HEK293 (cell line): Measurements from ENCODE around the gene CHM.

Source experiments
- CTCF ChIA-PET: fragments of 350-600 bp; formaldehyde crosslinking; extraction: SDS; loops from one replicate; lab custom pipeline; 2021; ENCODE audit warnings: antibody characterized with exemption; lab: Yijun Ruan, JAX
- POLR2A ChIA-PET: fragments of 300-600 bp; formaldehyde crosslinking; extraction: SDS; loops from one replicate; lab custom pipeline; 2020; ENCODE audit warnings: antibody characterized with exemption, inconsistent platforms; lab: Yijun Ruan, JAX
- H3K27ac ChIP-seq: fragments of 200-500 bp; sonication (Bioruptor generic); 2 replicates; pipeline ENCODE4 v1.5.1; 2014; ENCODE audit warnings: low read depth, low read length, control low read depth, inconsistent platforms; ENCODE audit errors: extremely low read depth
- H3K36me3 ChIP-seq, 2 experiments: fragments of 200-500 bp in 1 of 2; sonication (Bioruptor generic) in 1 of 2; 1 replicate in 1 of 2; 2 replicates in 1 of 2; pipeline ENCODE4 v1.5.1; 2014 to 2017; ENCODE audit warnings: inconsistent platforms in 2 of 2, low read length in 2 of 2; ENCODE audit not compliant: control insufficient read depth in 2 of 2, insufficient read depth in 1 of 2
- H3K4me1 ChIP-seq: fragments of 200-500 bp; sonication (Bioruptor generic); 2 replicates; pipeline ENCODE4 v1.5.1; 2014; ENCODE audit warnings: mild to moderate bottlenecking, low read length, inconsistent platforms; ENCODE audit not compliant: control insufficient read depth, insufficient read depth
- H3K4me3 ChIP-seq: 2 replicates; pipeline ENCODE4 v1.5.1; 2011; ENCODE audit warnings: low read depth, mild to moderate bottlenecking, control low read depth, low read length, moderate library complexity
- H3K9me3 ChIP-seq: fragments of 200-500 bp; sonication (Bioruptor generic); 2 replicates; pipeline ENCODE4 v1.5.1; 2014; ENCODE audit warnings: low read depth, low read length, inconsistent platforms; ENCODE audit not compliant: control insufficient read depth, insufficient read depth
- GLI4 ChIP-seq: fragments of 450-650 bp; formaldehyde crosslinking; IDR thresholded peaks from 2 replicates; pipeline ENCODE4 v1.5.1; 2016; ENCODE audit warnings: missing biosample characterization, missing genetic modification characterization
- HOXA7 ChIP-seq: sonication (generic); formaldehyde crosslinking; IDR thresholded peaks from 2 replicates; pipeline ENCODE4 v1.8.1; 2022; ENCODE audit warnings: missing genetic modification reagents, borderline replicate concordance
- HOXC10 ChIP-seq: sonication (generic); formaldehyde crosslinking; IDR thresholded peaks from 2 replicates; pipeline ENCODE4 v1.8.1; 2023; ENCODE audit warnings: mild to moderate bottlenecking, missing genetic modification reagents
- REPIN1 ChIP-seq: fragments of 450-650 bp; formaldehyde crosslinking; IDR thresholded peaks from 2 replicates; pipeline ENCODE4 v1.5.1; 2017; ENCODE audit warnings: missing biosample characterization, missing genetic modification characterization, low read depth
- SALL2 ChIP-seq: fragments of 450-650 bp; formaldehyde crosslinking; IDR thresholded peaks from 2 replicates; pipeline ENCODE4 v1.5.0; 2017; ENCODE audit warnings: missing biosample characterization, mild to moderate bottlenecking, missing genetic modification characterization, borderline replicate concordance
- SCRT1 ChIP-seq: fragments of 450-650 bp; formaldehyde crosslinking; IDR thresholded peaks from 2 replicates; pipeline ENCODE4 v1.5.1; 2016; ENCODE audit warnings: missing biosample characterization, missing genetic modification characterization, borderline replicate concordance
- ZBTB48 ChIP-seq: fragments of 450-650 bp; formaldehyde crosslinking; IDR thresholded peaks from 2 replicates; pipeline ENCODE4 v1.5.1; 2016; ENCODE audit warnings: missing biosample characterization, missing genetic modification characterization
- ZEB2 ChIP-seq: fragments of 450-650 bp; formaldehyde crosslinking; IDR thresholded peaks from 2 replicates; pipeline ENCODE4 v1.5.1; 2016; ENCODE audit warnings: missing biosample characterization, missing genetic modification characterization
- ZNF2 ChIP-seq: fragments of 450-650 bp; formaldehyde crosslinking; IDR thresholded peaks from 2 replicates; pipeline ENCODE4 v1.5.1; 2016; ENCODE audit warnings: missing biosample characterization, missing genetic modification characterization
- ZNF248 ChIP-seq: fragments of 450-650 bp; formaldehyde crosslinking; IDR thresholded peaks from 2 replicates; pipeline ENCODE4 v1.5.1; 2017; ENCODE audit warnings: missing biosample characterization, missing genetic modification characterization
- ZNF416 ChIP-seq: fragments of 450-650 bp; formaldehyde crosslinking; IDR thresholded peaks from 2 replicates; pipeline ENCODE4 v1.5.1; 2016; ENCODE audit warnings: missing biosample characterization, missing genetic modification characterization
- ZNF423 ChIP-seq: fragments of 450-650 bp; formaldehyde crosslinking; IDR thresholded peaks from 2 replicates; pipeline ENCODE4 v1.5.1; 2016; ENCODE audit warnings: missing biosample characterization, missing genetic modification characterization
- ZNF571 ChIP-seq: fragments of 450-650 bp; formaldehyde crosslinking; IDR thresholded peaks from 2 replicates; pipeline ENCODE4 v1.5.0; 2017; ENCODE audit warnings: missing biosample characterization, missing genetic modification characterization
- ZNF677 ChIP-seq: fragments of 450-650 bp; IDR thresholded peaks from 2 replicates; pipeline ENCODE4 v1.5.0; 2018; ENCODE audit warnings: missing biosample characterization, mild to moderate bottlenecking, missing genetic modification characterization, moderate library complexity
- ZSCAN23 ChIP-seq: fragments of 450-650 bp; formaldehyde crosslinking; IDR thresholded peaks from 2 replicates; pipeline ENCODE4 v1.5.1; 2016; ENCODE audit warnings: missing biosample characterization, missing genetic modification characterization
- TF ChIP-seq, protein P1 (sequence below): fragments of 450-650 bp; formaldehyde crosslinking; IDR thresholded peaks from 2 replicates; pipeline ENCODE4 v1.5.1; 2016; ENCODE audit warnings: missing biosample characterization, missing genetic modification characterization
- TF ChIP-seq, protein P2 (sequence below): fragments of 450-650 bp; formaldehyde crosslinking; IDR thresholded peaks from 2 replicates; pipeline ENCODE4 v1.5.1; 2016; ENCODE audit warnings: missing biosample characterization, missing genetic modification characterization
- TF ChIP-seq, protein P3 (sequence below): fragments of 450-650 bp; formaldehyde crosslinking; IDR thresholded peaks from 2 replicates; pipeline ENCODE4 v1.5.1; 2016; ENCODE audit warnings: missing biosample characterization, missing genetic modification characterization
- TF ChIP-seq, protein P4 (sequence below): fragments of 450-650 bp; formaldehyde crosslinking; IDR thresholded peaks from 2 replicates; pipeline ENCODE4 v1.5.1; 2016; ENCODE audit warnings: missing biosample characterization, missing genetic modification characterization
- TF ChIP-seq, protein P5 (sequence below): fragments of 450-650 bp; formaldehyde crosslinking; IDR thresholded peaks from 2 replicates; pipeline ENCODE4 v1.5.1; 2016; ENCODE audit warnings: missing biosample characterization, missing genetic modification characterization
- TF ChIP-seq, protein P6 (sequence below): fragments of 450-650 bp; formaldehyde crosslinking; IDR thresholded peaks from 2 replicates; pipeline ENCODE4 v1.5.1; 2016; ENCODE audit warnings: missing biosample characterization, missing genetic modification characterization
- TF ChIP-seq, protein P7 (sequence below): fragments of 450-650 bp; formaldehyde crosslinking; IDR thresholded peaks from 2 replicates; pipeline ENCODE4 v1.5.1; 2016; ENCODE audit warnings: missing biosample characterization, missing genetic modification characterization
- TF ChIP-seq, protein P8 (sequence below): fragments of 450-650 bp; formaldehyde crosslinking; IDR thresholded peaks from 2 replicates; pipeline ENCODE4; 2016; ENCODE audit warnings: missing biosample characterization, missing genetic modification characterization

The CHM gene

DNA sequence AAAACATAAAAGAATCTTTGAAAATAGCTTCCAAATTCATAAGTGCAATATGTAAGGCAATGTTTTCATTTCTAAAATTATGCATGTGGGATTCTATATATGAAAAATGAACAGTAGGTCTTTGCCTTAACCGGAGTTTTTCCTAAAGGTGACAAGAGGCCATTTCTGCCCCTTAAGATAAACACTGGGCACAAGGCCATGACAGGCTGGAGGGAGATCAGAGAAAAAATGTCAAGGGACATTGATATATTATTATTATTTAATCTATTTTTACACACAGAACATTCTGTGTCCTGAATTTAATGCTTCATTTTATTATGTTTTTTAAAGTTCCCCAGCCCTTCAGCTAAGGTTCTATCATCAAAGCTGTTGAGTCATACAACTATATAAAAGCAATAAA, 118.8 kb downstream of the CHM start:
- Histone ChIP-seq H3K27ac (no peak overlapping the region), H3K4me1 (no peaks in the 10 kb centered on the region), H3K4me3 (no peak overlapping the region), H3K36me3 (no peaks in the 10 kb centered on the region), H3K9me3 (no peaks in the 10 kb centered on the region)
- CTCF ChIA-PET: interaction anchor here (0.6 to 1.0 kb wide), 4 partner anchors 14 to 45 kb away, joined by 3 read pairs; no protein-coding TSS in a partner anchor
- POLR2A ChIA-PET: no interaction called here
- TF ChIP-seq ZEB2 (tag by site-specific recombination): no peak
- TF ChIP-seq REPIN1 (tag by site-specific recombination): no peak
- no peak for TF ChIP-seq ZNF248 (tag by site-specific recombination)
- no peak for TF ChIP-seq ZSCAN23
- TF ChIP-seq, protein P1, sequence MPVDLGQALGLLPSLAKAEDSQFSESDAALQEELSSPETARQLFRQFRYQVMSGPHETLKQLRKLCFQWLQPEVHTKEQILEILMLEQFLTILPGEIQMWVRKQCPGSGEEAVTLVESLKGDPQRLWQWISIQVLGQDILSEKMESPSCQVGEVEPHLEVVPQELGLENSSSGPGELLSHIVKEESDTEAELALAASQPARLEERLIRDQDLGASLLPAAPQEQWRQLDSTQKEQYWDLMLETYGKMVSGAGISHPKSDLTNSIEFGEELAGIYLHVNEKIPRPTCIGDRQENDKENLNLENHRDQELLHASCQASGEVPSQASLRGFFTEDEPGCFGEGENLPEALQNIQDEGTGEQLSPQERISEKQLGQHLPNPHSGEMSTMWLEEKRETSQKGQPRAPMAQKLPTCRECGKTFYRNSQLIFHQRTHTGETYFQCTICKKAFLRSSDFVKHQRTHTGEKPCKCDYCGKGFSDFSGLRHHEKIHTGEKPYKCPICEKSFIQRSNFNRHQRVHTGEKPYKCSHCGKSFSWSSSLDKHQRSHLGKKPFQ (tag by site-specific recombination): no peak
- no peak for TF ChIP-seq ZBTB48
- TF ChIP-seq ZNF677 (tag by site-specific recombination): no peak
- no peak for TF ChIP-seq ZNF2 (tag by site-specific recombination)
- TF ChIP-seq, protein P2, sequence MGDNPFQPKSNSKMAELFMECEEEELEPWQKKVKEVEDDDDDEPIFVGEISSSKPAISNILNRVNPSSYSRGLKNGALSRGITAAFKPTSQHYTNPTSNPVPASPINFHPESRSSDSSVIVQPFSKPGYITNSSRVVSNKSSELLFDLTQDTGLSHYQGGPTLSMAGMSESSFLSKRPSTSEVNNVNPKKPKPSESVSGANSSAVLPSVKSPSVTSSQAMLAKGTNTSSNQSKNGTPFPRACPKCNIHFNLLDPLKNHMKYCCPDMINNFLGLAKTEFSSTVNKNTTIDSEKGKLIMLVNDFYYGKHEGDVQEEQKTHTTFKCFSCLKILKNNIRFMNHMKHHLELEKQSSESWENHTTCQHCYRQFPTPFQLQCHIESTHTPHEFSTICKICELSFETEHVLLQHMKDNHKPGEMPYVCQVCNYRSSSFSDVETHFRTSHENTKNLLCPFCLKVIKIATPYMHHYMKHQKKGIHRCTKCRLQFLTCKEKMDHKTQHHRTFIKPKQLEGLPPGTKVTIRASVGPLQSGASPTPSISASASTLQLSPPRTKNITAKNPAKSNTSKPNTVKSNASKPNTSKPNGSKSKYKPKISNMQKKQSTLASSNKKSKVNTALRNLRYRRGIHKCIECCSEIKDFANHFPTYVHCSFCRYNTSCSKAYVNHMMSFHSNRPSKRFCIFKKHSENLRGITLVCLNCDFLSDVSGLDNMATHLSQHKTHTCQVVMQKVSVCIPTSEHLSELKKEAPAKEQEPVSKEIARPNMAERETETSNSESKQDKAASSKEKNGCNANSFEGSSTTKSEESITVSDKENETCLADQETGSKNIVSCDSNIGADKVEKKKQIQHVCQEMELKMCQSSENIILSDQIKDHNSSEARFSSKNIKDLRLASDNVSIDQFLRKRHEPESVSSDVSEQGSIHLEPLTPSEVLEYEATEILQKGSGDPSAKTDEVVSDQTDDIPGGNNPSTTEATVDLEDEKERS (tag by site-specific recombination): no peak
- TF ChIP-seq, protein P3, sequence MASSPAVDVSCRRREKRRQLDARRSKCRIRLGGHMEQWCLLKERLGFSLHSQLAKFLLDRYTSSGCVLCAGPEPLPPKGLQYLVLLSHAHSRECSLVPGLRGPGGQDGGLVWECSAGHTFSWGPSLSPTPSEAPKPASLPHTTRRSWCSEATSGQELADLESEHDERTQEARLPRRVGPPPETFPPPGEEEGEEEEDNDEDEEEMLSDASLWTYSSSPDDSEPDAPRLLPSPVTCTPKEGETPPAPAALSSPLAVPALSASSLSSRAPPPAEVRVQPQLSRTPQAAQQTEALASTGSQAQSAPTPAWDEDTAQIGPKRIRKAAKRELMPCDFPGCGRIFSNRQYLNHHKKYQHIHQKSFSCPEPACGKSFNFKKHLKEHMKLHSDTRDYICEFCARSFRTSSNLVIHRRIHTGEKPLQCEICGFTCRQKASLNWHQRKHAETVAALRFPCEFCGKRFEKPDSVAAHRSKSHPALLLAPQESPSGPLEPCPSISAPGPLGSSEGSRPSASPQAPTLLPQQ (tag by site-specific recombination): no peak

DNA sequence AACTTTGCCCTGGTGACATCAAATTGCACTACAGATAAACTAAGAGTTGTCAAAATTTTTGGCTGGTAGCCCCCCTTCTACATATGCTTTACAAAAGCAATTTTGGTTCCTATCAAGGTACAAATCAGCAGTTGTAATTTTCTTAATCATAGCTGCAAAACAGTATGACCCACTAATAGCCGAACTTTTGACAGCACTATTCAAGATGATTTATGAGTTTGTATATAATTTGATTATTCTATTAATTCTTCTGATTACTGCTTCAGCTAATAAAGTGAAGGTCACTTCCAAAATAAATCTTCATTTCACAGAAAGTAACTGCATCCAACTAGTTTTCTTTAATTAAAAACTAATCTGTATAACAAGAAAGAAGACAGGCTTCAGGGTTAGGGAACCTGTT, 119.6 kb downstream of the CHM start:
- H3K9me3 ChIP-seq: no peaks in the 10 kb centered on the region
- no peak overlapping the region for H3K4me3 ChIP-seq
- H3K36me3 ChIP-seq: no peaks in the 10 kb centered on the region
- CTCF ChIA-PET: no interaction called here
- H3K27ac ChIP-seq: no peak overlapping the region
- POLR2A ChIA-PET: no interaction called here
- H3K4me1 ChIP-seq: no peaks in the 10 kb centered on the region
- TF ChIP-seq HOXC10 (CRISPR knock-in tag): no peak
- TF ChIP-seq, protein P4, sequence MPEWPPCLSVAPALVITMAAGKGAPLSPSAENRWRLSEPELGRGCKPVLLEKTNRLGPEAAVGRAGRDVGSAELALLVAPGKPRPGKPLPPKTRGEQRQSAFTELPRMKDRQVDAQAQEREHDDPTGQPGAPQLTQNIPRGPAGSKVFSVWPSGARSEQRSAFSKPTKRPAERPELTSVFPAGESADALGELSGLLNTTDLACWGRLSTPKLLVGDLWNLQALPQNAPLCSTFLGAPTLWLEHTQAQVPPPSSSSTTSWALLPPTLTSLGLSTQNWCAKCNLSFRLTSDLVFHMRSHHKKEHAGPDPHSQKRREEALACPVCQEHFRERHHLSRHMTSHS (tag by site-specific recombination): no peak
- TF ChIP-seq, protein P5, sequence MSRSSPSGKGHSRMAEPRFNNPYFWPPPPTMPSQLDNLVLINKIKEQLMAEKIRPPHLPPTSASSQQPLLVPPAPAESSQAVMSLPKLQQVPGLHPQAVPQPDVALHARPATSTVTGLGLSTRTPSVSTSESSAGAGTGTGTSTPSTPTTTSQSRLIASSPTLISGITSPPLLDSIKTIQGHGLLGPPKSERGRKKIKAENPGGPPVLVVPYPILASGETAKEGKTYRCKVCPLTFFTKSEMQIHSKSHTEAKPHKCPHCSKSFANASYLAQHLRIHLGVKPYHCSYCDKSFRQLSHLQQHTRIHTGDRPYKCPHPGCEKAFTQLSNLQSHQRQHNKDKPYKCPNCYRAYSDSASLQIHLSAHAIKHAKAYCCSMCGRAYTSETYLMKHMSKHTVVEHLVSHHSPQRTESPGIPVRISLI (tag by site-specific recombination): no peak
- TF ChIP-seq SALL2 (tag by site-specific recombination): no peak
- TF ChIP-seq, protein P6, sequence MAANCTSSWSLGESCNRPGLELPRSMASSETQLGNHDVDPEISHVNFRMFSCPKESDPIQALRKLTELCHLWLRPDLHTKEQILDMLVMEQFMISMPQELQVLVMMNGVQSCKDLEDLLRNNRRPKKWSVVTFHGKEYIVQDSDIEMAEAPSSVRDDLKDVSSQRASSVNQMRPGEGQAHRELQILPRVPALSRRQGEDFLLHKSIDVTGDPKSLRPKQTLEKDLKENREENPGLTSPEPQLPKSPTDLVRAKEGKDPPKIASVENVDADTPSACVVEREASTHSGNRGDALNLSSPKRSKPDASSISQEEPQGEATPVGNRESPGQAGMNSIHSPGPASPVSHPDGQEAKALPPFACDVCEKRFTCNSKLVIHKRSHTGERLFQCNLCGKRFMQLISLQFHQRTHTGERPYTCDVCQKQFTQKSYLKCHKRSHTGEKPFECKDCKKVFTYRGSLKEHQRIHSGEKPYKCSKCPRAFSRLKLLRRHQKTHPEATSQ (tag by site-specific recombination): no peak
- TF ChIP-seq SCRT1: no peak
- TF ChIP-seq HOXA7 (CRISPR knock-in tag): no peak
- TF ChIP-seq ZNF571 (tag by site-specific recombination): no peak
- no peak for TF ChIP-seq ZNF416
- TF ChIP-seq, protein P7, sequence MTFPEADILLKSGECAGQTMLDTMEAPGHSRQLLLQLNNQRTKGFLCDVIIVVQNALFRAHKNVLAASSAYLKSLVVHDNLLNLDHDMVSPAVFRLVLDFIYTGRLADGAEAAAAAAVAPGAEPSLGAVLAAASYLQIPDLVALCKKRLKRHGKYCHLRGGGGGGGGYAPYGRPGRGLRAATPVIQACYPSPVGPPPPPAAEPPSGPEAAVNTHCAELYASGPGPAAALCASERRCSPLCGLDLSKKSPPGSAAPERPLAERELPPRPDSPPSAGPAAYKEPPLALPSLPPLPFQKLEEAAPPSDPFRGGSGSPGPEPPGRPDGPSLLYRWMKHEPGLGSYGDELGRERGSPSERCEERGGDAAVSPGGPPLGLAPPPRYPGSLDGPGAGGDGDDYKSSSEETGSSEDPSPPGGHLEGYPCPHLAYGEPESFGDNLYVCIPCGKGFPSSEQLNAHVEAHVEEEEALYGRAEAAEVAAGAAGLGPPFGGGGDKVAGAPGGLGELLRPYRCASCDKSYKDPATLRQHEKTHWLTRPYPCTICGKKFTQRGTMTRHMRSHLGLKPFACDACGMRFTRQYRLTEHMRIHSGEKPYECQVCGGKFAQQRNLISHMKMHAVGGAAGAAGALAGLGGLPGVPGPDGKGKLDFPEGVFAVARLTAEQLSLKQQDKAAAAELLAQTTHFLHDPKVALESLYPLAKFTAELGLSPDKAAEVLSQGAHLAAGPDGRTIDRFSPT (tag by site-specific recombination): no peak
- TF ChIP-seq, protein P8, sequence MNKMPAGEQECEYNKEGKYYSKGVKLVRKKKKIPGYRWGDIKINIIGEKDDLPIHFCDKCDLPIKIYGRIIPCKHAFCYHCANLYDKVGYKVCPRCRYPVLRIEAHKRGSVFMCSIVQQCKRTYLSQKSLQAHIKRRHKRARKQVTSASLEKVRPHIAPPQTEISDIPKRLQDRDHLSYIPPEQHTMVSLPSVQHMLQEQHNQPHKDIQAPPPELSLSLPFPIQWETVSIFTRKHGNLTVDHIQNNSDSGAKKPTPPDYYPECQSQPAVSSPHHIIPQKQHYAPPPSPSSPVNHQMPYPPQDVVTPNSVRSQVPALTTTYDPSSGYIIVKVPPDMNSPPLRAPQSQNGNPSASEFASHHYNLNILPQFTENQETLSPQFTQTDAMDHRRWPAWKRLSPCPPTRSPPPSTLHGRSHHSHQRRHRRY (tag by site-specific recombination): no peak
- no peak for TF ChIP-seq ZNF423
- no peak for TF ChIP-seq GLI4 (tag by site-specific recombination)
